Uterus (tissue), 4 donors: Measurements from ENCODE around the gene SSB. TPM values are rescaled to one million over a fixed set of nuclear protein-coding genes. Genes with fewer than 3 reads are reported as not detected.

Experiments used
- DNase-seq, 2 donors: peaks; one replicate each; pipeline ENCODE4 v3.0.0-alpha.2; 2019 to 2020
- H3K27ac ChIP-seq, 2 donors: fragments of 200-600 bp; sonication (generic); 1 replicate in 1 of 2; 2 replicates in 1 of 2; pipeline ENCODE4 v1.5.1; 2016 to 2018
- H3K27me3 ChIP-seq, 2 donors: fragments of 200-600 bp; sonication (generic); one replicate each; pipeline ENCODE4 v1.5.1; 2018 to 2019; ENCODE audit warnings: control low read depth in 1 of 2
- H3K36me3 ChIP-seq, 2 donors: fragments of 200-600 bp; sonication (generic); one replicate each; pipeline ENCODE4 v1.5.1; 2019; ENCODE audit warnings: control low read depth in 1 of 2
- H3K4me1 ChIP-seq, 2 donors: fragments of 200-600 bp; sonication (generic); one replicate each; pipeline ENCODE4 v1.5.1; 2018 to 2019; ENCODE audit warnings: control low read depth in 1 of 2
- H3K4me3 ChIP-seq, 2 donors: fragments of 200-600 bp; sonication (generic); 1 replicate in 1 of 2; 2 replicates in 1 of 2; pipeline ENCODE4 v1.5.1; 2018 to 2019; ENCODE audit warnings: mild to moderate bottlenecking in 1 of 2
- H3K9me3 ChIP-seq, 2 donors: fragments of 200-600 bp; sonication (generic); one replicate each; pipeline ENCODE4 v1.5.1; 2019; ENCODE audit warnings: control low read depth in 1 of 2
- CTCF ChIP-seq, 4 experiments: fragments of 200-600 bp in 2 of 4; fragments of 450-650 bp in 2 of 4; sonication (generic) in 2 of 4; IDR thresholded peaks; one replicate each; pipeline ENCODE4 v1.5.1; 2016 to 2019; ENCODE audit warnings: antibody characterized with exemption in 4 of 4, mild to moderate bottlenecking in 2 of 4, moderate library complexity in 1 of 4
- POLR2A ChIP-seq, 2 donors: fragments of 450-650 bp; IDR thresholded peaks; one replicate each; pipeline ENCODE4 v1.6.1; 2016; ENCODE audit warnings: antibody characterized with exemption in 2 of 2, mild to moderate bottlenecking in 1 of 2, moderate library complexity in 1 of 2
- intact Hi-C: fragments of 100-400 bp; cut with DNase I; formaldehyde crosslinking; loops from one replicate; pipeline ENCODE4 v1.15.1; 2023; ENCODE audit warnings: low total_unique reads
- total RNA-seq, 4 donors: library from RNA; depleted of rRNA in 3 of 4; stranded (reverse); fragments of >200 nt in 3 of 4; gene quantifications; one replicate each; pipeline versions ENCODE4 v1.1.0 to v1.2.4, GENCODE V29; 2014 to 2023
- donor health status: DM: yes; HTN: yes; CAD: no.

The SSB gene
- total RNA-seq, 4 donors from 2014 or later, result 23.8 to 93.0 (median 51.1) TPM

- no peak for DNase-seq
- Histone ChIP-seq H3K36me3 (no peaks in the 10 kb centered on the region), H3K27ac (no peak overlapping the region), H3K9me3 (no peaks in the 10 kb centered on the region), H3K4me3 (no peak overlapping the region), H3K4me1 (no peaks in the 10 kb centered on the region), H3K27me3 (no peaks in the 10 kb centered on the region)
- intact Hi-C loops, result no loop called here
- TF ChIP-seq POLR2A (IDR thresholded peaks at IDR 0.05), result no peak
These were observed 16.2 kb upstream of the SSB start for GRCh38 chr2:169782513-169782912.

- Histone ChIP-seq H3K4me1 (no peaks in the 10 kb centered on the region), H3K27ac (no peak overlapping the region), H3K36me3 (no peaks in the 10 kb centered on the region), H3K27me3 (no peaks in the 10 kb centered on the region), H3K4me3 (no peak overlapping the region), H3K9me3 (no peaks in the 10 kb centered on the region)
- no peak for DNase-seq
- no peak for TF ChIP-seq CTCF (IDR thresholded peaks at IDR 0.05)
- TF ChIP-seq POLR2A (IDR thresholded peaks at IDR 0.05), result no peak
- intact Hi-C loops, result no loop called here
These were observed 8.1 kb upstream of the SSB start for GRCh38 chr2:169790581-169790980.

- DNase-seq, result no peak
- Histone ChIP-seq H3K27ac (no peak overlapping the region), H3K4me1 (no peaks in the 10 kb centered on the region), H3K9me3 (no peaks in the 10 kb centered on the region), H3K36me3 (no peaks in the 10 kb centered on the region), H3K4me3 (no peak overlapping the region), H3K27me3 (no peaks in the 10 kb centered on the region)
- no peak for TF ChIP-seq POLR2A (IDR thresholded peaks at IDR 0.05)
- intact Hi-C loops, result no loop called here
These were observed 3.5 kb upstream of the SSB start for GRCh38 chr2:169795181-169795580.

GRCh38 chr2:169796441-169796840 lies 2.2 kb upstream of the SSB start:
- no peak for DNase-seq
- Histone ChIP-seq H3K4me3 (no peak overlapping the region), H3K4me1 (no peaks in the 10 kb centered on the region), H3K36me3 (no peaks in the 10 kb centered on the region), H3K27me3 (no peaks in the 10 kb centered on the region), H3K9me3 (no peaks in the 10 kb centered on the region), H3K27ac (no peak overlapping the region)
- intact Hi-C loops, result no loop called here
- no peak for TF ChIP-seq POLR2A (IDR thresholded peaks at IDR 0.05)
- no peak for TF ChIP-seq CTCF (IDR thresholded peaks at IDR 0.05)

- H3K27ac ChIP-seq, result no peak overlapping the region
- no peak overlapping the region for H3K4me3 ChIP-seq
- no peaks in the 10 kb centered on the region for H3K9me3 ChIP-seq
- H3K36me3 ChIP-seq, result no peaks in the 10 kb centered on the region
- no peak for DNase-seq
- intact Hi-C loops, result no loop called here
- TF ChIP-seq CTCF (IDR thresholded peaks at IDR 0.05), result no peak
- no peak for TF ChIP-seq POLR2A (IDR thresholded peaks at IDR 0.05)
- H3K4me1 ChIP-seq, result no peaks in the 10 kb centered on the region
- H3K27me3 ChIP-seq, result no peaks in the 10 kb centered on the region
These were observed 1.1 kb upstream of the SSB start for GRCh38 chr2:169797601-169798000.

- no peaks in the 10 kb centered on the region for H3K27me3 ChIP-seq
- H3K27ac ChIP-seq, result peak overlapping the region; percentile 84 to 89
- no peak for TF ChIP-seq POLR2A (IDR thresholded peaks at IDR 0.05)
- TF ChIP-seq CTCF (IDR thresholded peaks at IDR 0.05), result no peak
- no peaks in the 10 kb centered on the region for H3K4me1 ChIP-seq
- H3K36me3 ChIP-seq, result no peaks in the 10 kb centered on the region
- H3K9me3 ChIP-seq, result no peaks in the 10 kb centered on the region
- DNase-seq, result no peak
- H3K4me3 ChIP-seq, result peak overlapping the region; percentile 47 to 88
- intact Hi-C loops, result no loop called here
These were observed 314 bp upstream of the SSB start for GRCh38 chr2:169798397-169798717.
